HFFc6 (cell line): ENCODE data around the gene BCAS2. TPM values are rescaled to one million over a fixed set of nuclear protein-coding genes. Genes with fewer than 3 reads are reported as not detected.

ENCODE experiments used
- DNase-seq: peaks from one replicate; pipeline ENCODE4 v3.0.0-alpha.2; 2018
- H3K27ac Mint-ChIP-seq: 2 replicates; pipeline ENCODE4 v1.8.0; 2020; ENCODE audit warnings: mild to moderate bottlenecking, mixed read lengths
- H3K27me3 Mint-ChIP-seq: 2 replicates; pipeline ENCODE4 v1.8.0; 2021; ENCODE audit warnings: mild to moderate bottlenecking, moderate library complexity, mixed read lengths; ENCODE audit not compliant: insufficient read depth
- H3K36me3 Mint-ChIP-seq: 2 replicates; pipeline ENCODE4 v1.8.0; 2021; ENCODE audit warnings: low read depth, mixed read lengths
- H3K4me1 Mint-ChIP-seq: 2 replicates; pipeline ENCODE4 v1.8.0; 2020; ENCODE audit warnings: low read depth, mixed read lengths
- H3K4me3 Mint-ChIP-seq: 2 replicates; pipeline ENCODE4 v1.8.0; 2020; ENCODE audit warnings: mild to moderate bottlenecking, moderate library complexity, mixed read lengths
- H3K9me3 Mint-ChIP-seq: 2 replicates; pipeline ENCODE4 v1.8.0; 2020; ENCODE audit warnings: mild to moderate bottlenecking, mixed read lengths
- CTCF ChIP-seq: fragments of 200-600 bp; sonication (generic); IDR thresholded peaks from 2 replicates; pipeline ENCODE4 v1.5.0; 2021; ENCODE audit warnings: antibody characterized with exemption, mild to moderate bottlenecking
- total RNA-seq, 6 experiments: library from RNA; stranded (reverse); fragmentation: NEBNext Ultra II Directional; extraction: Animal tissue kit (Norgen Biotek cat#: 25700); gene quantifications; 2 replicates in 1 of 6; 3 replicates in 5 of 6; pipeline ENCODE4 v1.2.3, GENCODE V29; 2021

BCAS2 gene
- total RNA-seq, 6 experiments from 2014 or later = 40.7 to 49.0 (median 45.1) TPM

- H3K36me3 Mint-ChIP-seq = no peaks in the 10 kb centered on the region
These were observed 22.1 kb downstream of the BCAS2 start for GRCh38 chr1:114559356-114559755.

GRCh38 chr1:114558544-114558943 is 22.9 kb downstream of the BCAS2 start:
- no peaks in the 10 kb centered on the region for H3K9me3 Mint-ChIP-seq
- H3K27me3 Mint-ChIP-seq = no peaks in the 10 kb centered on the region; the same call in 1 of the 2 replicates
- no peak overlapping the region for H3K4me3 Mint-ChIP-seq
- H3K27ac Mint-ChIP-seq = no peak overlapping the region
- H3K4me1 Mint-ChIP-seq = no peaks in the 10 kb centered on the region
- TF ChIP-seq CTCF = peak; percentile 63
- H3K36me3 Mint-ChIP-seq = no peaks in the 10 kb centered on the region
- no peak for DNase-seq

More at GRCh38 chr1:114559356-114559755, 22.1 kb downstream of the BCAS2 start:
- no peak overlapping the region for H3K27ac Mint-ChIP-seq
- no peaks in the 10 kb centered on the region for H3K4me1 Mint-ChIP-seq
- TF ChIP-seq CTCF = no peak
- H3K9me3 Mint-ChIP-seq = no peaks in the 10 kb centered on the region
- no peak for DNase-seq
- H3K4me3 Mint-ChIP-seq = no peak overlapping the region
- H3K27me3 Mint-ChIP-seq = no peaks in the 10 kb centered on the region; the same call in 1 of the 2 replicates

GRCh38 chr1:114554577-114554976 is 26.8 kb downstream of the BCAS2 start:
- Mint-ChIP-seq H3K36me3 (no peaks in the 10 kb centered on the region), H3K27ac (no peak overlapping the region), H3K27me3 (no peaks in the 10 kb centered on the region), H3K4me1 (no peaks in the 10 kb centered on the region), H3K9me3 (no peaks in the 10 kb centered on the region), H3K4me3 (no peak overlapping the region)
- no peak for DNase-seq
- no peak for TF ChIP-seq CTCF

GRCh38 chr1:114552106-114552639 is 29.2 kb downstream of the BCAS2 start:
- Mint-ChIP-seq H3K4me3 (no peak overlapping the region), H3K36me3 (no peaks in the 10 kb centered on the region), H3K4me1 (no peaks in the 10 kb centered on the region), H3K9me3 (no peaks in the 10 kb centered on the region), H3K27ac (no peak overlapping the region), H3K27me3 (peaks cover 2% of the 10 kb centered on the region; the same call in 1 of the 2 replicates)
- no peak for DNase-seq
- TF ChIP-seq CTCF = no peak

GRCh38 chr1:114551400-114551799 is 30.0 kb downstream of the BCAS2 start:
- DNase-seq = no peak
- Mint-ChIP-seq H3K36me3 (no peaks in the 10 kb centered on the region), H3K27me3 (peaks cover 2% of the 10 kb centered on the region; the same call in 1 of the 2 replicates), H3K4me1 (no peaks in the 10 kb centered on the region), H3K4me3 (no peak overlapping the region), H3K9me3 (no peaks in the 10 kb centered on the region), H3K27ac (no peak overlapping the region)
- no peak for TF ChIP-seq CTCF
